K562 (cell line): ENCODE results near the gene SSH3. TPM values are rescaled to one million over a fixed set of nuclear protein-coding genes. Genes with fewer than 3 reads are reported as not detected.

Source experiments
- ATF1 ChIP-seq, 2 experiments: fragments of 450-650 bp in 1 of 2; IDR thresholded peaks; 2 replicates each; pipeline ENCODE4 v1.6.1; 2016; ENCODE audit warnings: missing compliant biosample characterization in 1 of 2, missing genetic modification characterization in 1 of 2
- ATF7 ChIP-seq: fragments of 450-650 bp; IDR thresholded peaks from 2 replicates; pipeline ENCODE4 v1.7.1; 2014; ENCODE audit warnings: mild to moderate bottlenecking, moderate library complexity
- EP300 ChIP-seq: IDR thresholded peaks from 2 replicates; pipeline ENCODE4 v1.6.1; 2012; ENCODE audit warnings: low read length, improper control_type of control experiment
- HDGF ChIP-seq: fragments of 450-650 bp; IDR thresholded peaks from 2 replicates; pipeline ENCODE4 v1.6.1; 2016
- ILF3 ChIP-seq: fragments of 450-650 bp; IDR thresholded peaks from 2 replicates; pipeline ENCODE4 v1.6.1; 2018; ENCODE audit warnings: antibody characterized with exemption, mild to moderate bottlenecking, moderate library complexity, borderline replicate concordance
- LCOR ChIP-seq: sonication (generic); formaldehyde crosslinking; IDR thresholded peaks from 2 replicates; pipeline ENCODE4 v1.8.0; 2022; ENCODE audit warnings: mild to moderate bottlenecking, missing genetic modification reagents
- MAFF ChIP-seq: IDR thresholded peaks from 2 replicates; pipeline ENCODE4 v1.6.1; 2012; ENCODE audit warnings: low read length, improper control_type of control experiment
- MYBL2 ChIP-seq, 2 experiments: fragments of 450-650 bp in 1 of 2; sonication (generic) in 1 of 2; formaldehyde crosslinking in 1 of 2; IDR thresholded peaks; 2 replicates each; pipeline versions ENCODE4 v1.6.1 to v1.8.1; 2017 to 2022; ENCODE audit warnings: borderline replicate concordance in 1 of 2, inconsistent platforms in 1 of 2, low read depth in 1 of 2, mild to moderate bottlenecking in 1 of 2, missing genetic modification reagents in 1 of 2, moderate library complexity in 1 of 2
- NRF1 ChIP-seq, 2 experiments: fragments of 450-650 bp; IDR thresholded peaks in 1 of 2; conservative IDR thresholded peaks in 1 of 2; 2 replicates each; pipeline ENCODE4 v1.6.1; 2014; ENCODE audit warnings: mild to moderate bottlenecking in 2 of 2
- PHF20 ChIP-seq: fragments of 450-650 bp; IDR thresholded peaks from 2 replicates; pipeline ENCODE4 v1.6.1; 2018; ENCODE audit not compliant: partially characterized antibody
- STAG1 ChIP-seq: sonication (generic); formaldehyde crosslinking; IDR thresholded peaks from 2 replicates; pipeline ENCODE4 v1.5.0; 2020; ENCODE audit warnings: missing genetic modification reagents, borderline replicate concordance
- ZNF184 ChIP-seq: sonication (generic); formaldehyde crosslinking; IDR thresholded peaks from 2 replicates; pipeline ENCODE4 v1.5.0; 2020; ENCODE audit warnings: missing genetic modification reagents
- ZNF41 ChIP-seq: fragments of 250-450 bp; sonication (Bioruptor Pico); conservative IDR thresholded peaks from 2 replicates; pipeline ENCODE4 v1.4.0; 2020; ENCODE audit warnings: mild to moderate bottlenecking
- ZNF431 ChIP-seq: sonication (generic); formaldehyde crosslinking; IDR thresholded peaks from 2 replicates; pipeline ENCODE4 v1.8.0; 2022; ENCODE audit warnings: mild to moderate bottlenecking, missing genetic modification reagents
- ZNF695 ChIP-seq: fragments of 450-650 bp; formaldehyde crosslinking; IDR thresholded peaks from 2 replicates; pipeline ENCODE4 v1.4.0; 2020; ENCODE audit warnings: mild to moderate bottlenecking, moderate library complexity
- polyA plus RNA-seq, 8 experiments: library from polyadenylated mRNA; depleted of rRNA in 4 of 8; stranded (reverse) in 5 of 8; unstranded in 3 of 8; fragments of >200 nt; fragmentation: Nextera tagmentation in 2 of 8; fragmentation: Illumina TruSeq in 1 of 8; extraction: Ambion mirVana in 2 of 8; extraction: Trizol in 1 of 8; gene quantifications; 2 replicates each; pipeline versions ENCODE4 v1.2.1 to v1.2.3, GENCODE V29; 2011 to 2014; ENCODE audit warnings: inconsistent platforms in 1 of 8, missing spikeins in 1 of 8
- total RNA-seq, 7 experiments: library from RNA; depleted of rRNA in 6 of 7; stranded (reverse); fragments of >200 nt in 6 of 7; fragmentation: Illumina TruSeq in 2 of 7; extraction: Trizol in 2 of 7; gene quantifications; 2 replicates each; pipeline versions ENCODE4 v1.2.1 to v1.2.3, GENCODE V29; 2011 to 2021; ENCODE audit warnings: low replicate concordance in 1 of 7
- TF ChIP-seq, protein P1 (sequence below): sonication (generic); formaldehyde crosslinking; IDR thresholded peaks from 2 replicates; pipeline ENCODE4 v1.8.1; 2023; ENCODE audit warnings: mild to moderate bottlenecking, missing genetic modification reagents
- TF ChIP-seq, protein P2 (sequence below): fragments of 250-450 bp; sonication (Bioruptor Pico); IDR thresholded peaks from 2 replicates; pipeline ENCODE4 v1.4.0; 2020; ENCODE audit warnings: mild to moderate bottlenecking
- TF ChIP-seq, protein P3 (sequence below): fragments of 450-650 bp; IDR thresholded peaks from 2 replicates; pipeline ENCODE4 v1.6.1; 2017; ENCODE audit warnings: antibody characterized with exemption, mild to moderate bottlenecking
- TF ChIP-seq, protein P4 (sequence below): IDR thresholded peaks from 2 replicates; pipeline ENCODE4 v1.6.1; 2014; ENCODE audit warnings: antibody characterized with exemption

Gene SSH3
- total and polyA plus RNA-seq, 9 of the 15 experiments (the other 6 are each of a cell fraction or from before 2014, with no cell fraction given) = 0.07 to 1.0 (median 0.24) TPM; not detected in 3

DNA sequence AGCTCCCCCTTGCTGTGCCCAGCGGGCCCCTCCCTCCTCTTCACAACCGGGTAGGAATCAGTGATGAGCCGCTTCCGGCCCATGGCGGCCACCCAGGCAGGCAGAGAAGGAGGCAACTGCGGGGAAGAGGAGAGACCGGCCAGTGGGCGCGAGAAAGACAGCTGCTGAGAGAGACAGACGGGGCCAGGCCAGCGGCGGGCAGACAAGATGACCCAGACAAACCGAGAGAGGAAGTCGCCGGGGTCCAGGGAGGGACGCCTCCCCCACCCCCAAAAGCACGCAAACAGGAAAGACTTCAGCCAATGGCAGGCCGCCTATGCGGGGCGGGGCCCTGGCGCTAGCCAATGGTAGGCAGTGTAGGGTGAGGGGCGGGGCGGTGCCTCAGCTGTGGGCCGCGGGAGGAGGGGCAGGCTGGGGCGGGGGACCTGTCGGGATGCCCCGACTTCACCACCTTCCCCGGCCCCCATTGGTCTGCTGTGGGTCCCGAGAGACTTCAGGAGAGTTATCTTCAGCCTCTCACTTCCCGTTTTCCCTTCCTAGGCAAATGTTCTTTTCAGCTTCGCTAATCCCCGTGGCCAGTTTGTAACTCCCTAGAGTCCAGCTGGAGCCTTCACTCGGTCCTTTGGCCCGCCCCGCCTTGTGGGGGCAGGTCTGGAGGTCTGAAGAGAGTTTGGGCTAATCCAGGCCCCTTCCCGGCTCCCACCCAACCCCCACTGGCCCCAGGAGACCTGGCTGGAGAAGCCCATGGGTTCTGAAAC, 50.2 kb downstream of the SSH3 start, which contains the start of gene POLD4 (continued):
- TF ChIP-seq ILF3 = no peak
- 0 out of 2 replicates have a peak, but pooled peaks have one; percentile 6 for TF ChIP-seq HDGF
- TF ChIP-seq MAFF = no peak
- TF ChIP-seq ATF1 (CRISPR knock-in tag; IDR thresholded peaks at IDR 0.05) = no peak
- peak; percentile 57; the same call in 1 of the 2 replicates for TF ChIP-seq ATF1 (tag; IDR thresholded peaks at IDR 0.05)
- TF ChIP-seq EP300 = no peak; the same call in 1 of the 2 replicates
- peak; percentile 21 for TF ChIP-seq PHF20
- TF ChIP-seq ATF7 = peak; percentile 51; the same call in 1 of the 2 replicates
- TF ChIP-seq STAG1 (CRISPR knock-in tag) = no peak
- TF ChIP-seq, protein P1, sequence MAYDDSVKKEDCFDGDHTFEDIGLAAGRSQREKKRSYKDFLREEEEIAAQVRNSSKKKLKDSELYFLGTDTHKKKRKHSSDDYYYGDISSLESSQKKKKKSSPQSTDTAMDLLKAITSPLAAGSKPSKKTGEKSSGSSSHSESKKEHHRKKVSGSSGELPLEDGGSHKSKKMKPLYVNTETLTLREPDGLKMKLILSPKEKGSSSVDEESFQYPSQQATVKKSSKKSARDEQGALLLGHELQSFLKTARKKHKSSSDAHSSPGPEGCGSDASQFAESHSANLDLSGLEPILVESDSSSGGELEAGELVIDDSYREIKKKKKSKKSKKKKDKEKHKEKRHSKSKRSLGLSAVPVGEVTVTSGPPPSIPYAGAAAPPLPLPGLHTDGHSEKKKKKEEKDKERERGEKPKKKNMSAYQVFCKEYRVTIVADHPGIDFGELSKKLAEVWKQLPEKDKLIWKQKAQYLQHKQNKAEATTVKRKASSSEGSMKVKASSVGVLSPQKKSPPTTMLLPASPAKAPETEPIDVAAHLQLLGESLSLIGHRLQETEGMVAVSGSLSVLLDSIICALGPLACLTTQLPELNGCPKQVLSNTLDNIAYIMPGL (CRISPR knock-in tag) = no peak
- TF ChIP-seq, protein P2, sequence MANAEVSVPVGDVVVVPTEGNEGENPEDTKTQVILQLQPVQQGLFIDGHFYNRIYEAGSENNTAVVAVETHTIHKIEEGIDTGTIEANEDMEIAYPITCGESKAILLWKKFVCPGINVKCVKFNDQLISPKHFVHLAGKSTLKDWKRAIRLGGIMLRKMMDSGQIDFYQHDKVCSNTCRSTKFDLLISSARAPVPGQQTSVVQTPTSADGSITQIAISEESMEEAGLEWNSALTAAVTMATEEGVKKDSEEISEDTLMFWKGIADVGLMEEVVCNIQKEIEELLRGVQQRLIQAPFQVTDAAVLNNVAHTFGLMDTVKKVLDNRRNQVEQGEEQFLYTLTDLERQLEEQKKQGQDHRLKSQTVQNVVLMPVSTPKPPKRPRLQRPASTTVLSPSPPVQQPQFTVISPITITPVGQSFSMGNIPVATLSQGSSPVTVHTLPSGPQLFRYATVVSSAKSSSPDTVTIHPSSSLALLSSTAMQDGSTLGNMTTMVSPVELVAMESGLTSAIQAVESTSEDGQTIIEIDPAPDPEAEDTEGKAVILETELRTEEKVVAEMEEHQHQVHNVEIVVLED (CRISPR knock-in tag) = no peak
- TF ChIP-seq LCOR (CRISPR knock-in tag) = 0 out of 2 replicates have a peak, but pooled peaks have one; percentile 6
- TF ChIP-seq ZNF41 (CRISPR knock-in tag) = no peak
- no peak for TF ChIP-seq MYBL2 (IDR thresholded peaks at IDR 0.05; ENCODE audit: low read depth)
- TF ChIP-seq MYBL2 (CRISPR knock-in tag; IDR thresholded peaks at IDR 0.05; ENCODE audit: borderline replicate concordance) = no peak
- no peak for TF ChIP-seq ZNF431
- no peak for TF ChIP-seq NRF1 (conservative IDR thresholded peaks at IDR 0.05 in 1 of 2, IDR thresholded peaks at IDR 0.05 in 1 of 2)
- TF ChIP-seq, protein P3, sequence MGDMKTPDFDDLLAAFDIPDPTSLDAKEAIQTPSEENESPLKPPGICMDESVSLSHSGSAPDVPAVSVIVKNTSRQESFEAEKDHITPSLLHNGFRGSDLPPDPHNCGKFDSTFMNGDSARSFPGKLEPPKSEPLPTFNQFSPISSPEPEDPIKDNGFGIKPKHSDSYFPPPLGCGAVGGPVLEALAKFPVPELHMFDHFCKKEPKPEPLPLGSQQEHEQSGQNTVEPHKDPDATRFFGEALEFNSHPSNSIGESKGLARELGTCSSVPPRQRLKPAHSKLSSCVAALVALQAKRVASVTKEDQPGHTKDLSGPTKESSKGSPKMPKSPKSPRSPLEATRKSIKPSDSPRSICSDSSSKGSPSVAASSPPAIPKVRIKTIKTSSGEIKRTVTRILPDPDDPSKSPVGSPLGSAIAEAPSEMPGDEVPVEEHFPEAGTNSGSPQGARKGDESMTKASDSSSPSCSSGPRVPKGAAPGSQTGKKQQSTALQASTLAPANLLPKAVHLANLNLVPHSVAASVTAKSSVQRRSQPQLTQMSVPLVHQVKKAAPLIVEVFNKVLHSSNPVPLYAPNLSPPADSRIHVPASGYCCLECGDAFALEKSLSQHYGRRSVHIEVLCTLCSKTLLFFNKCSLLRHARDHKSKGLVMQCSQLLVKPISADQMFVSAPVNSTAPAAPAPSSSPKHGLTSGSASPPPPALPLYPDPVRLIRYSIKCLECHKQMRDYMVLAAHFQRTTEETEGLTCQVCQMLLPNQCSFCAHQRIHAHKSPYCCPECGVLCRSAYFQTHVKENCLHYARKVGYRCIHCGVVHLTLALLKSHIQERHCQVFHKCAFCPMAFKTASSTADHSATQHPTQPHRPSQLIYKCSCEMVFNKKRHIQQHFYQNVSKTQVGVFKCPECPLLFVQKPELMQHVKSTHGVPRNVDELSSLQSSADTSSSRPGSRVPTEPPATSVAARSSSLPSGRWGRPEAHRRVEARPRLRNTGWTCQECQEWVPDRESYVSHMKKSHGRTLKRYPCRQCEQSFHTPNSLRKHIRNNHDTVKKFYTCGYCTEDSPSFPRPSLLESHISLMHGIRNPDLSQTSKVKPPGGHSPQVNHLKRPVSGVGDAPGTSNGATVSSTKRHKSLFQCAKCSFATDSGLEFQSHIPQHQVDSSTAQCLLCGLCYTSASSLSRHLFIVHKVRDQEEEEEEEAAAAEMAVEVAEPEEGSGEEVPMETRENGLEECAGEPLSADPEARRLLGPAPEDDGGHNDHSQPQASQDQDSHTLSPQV = no peak
- TF ChIP-seq, protein P4, sequence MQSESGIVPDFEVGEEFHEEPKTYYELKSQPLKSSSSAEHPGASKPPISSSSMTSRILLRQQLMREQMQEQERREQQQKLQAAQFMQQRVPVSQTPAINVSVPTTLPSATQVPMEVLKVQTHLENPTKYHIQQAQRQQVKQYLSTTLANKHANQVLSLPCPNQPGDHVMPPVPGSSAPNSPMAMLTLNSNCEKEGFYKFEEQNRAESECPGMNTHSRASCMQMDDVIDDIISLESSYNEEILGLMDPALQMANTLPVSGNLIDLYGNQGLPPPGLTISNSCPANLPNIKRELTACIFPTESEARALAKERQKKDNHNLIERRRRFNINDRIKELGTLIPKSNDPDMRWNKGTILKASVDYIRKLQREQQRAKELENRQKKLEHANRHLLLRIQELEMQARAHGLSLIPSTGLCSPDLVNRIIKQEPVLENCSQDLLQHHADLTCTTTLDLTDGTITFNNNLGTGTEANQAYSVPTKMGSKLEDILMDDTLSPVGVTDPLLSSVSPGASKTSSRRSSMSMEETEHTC = no peak
- no peak for TF ChIP-seq ZNF695 (CRISPR knock-in tag)
- no peak for TF ChIP-seq ZNF184 (CRISPR knock-in tag)
